Skeletal muscle satellite cell (primary cell): ENCODE measurements around the gene UNC79. TPM values are rescaled to one million over a fixed set of nuclear protein-coding genes. Genes with fewer than 3 reads are reported as not detected.
"Not testable (repeated sequence)": the region's sequence is repeated elsewhere in the genome, so short reads cannot be mapped to it uniquely, and the experiment has no call there.

ENCODE experiments used
- H3K27me3 ChIP-seq: 2 replicates; pipeline ENCODE4 v1.7.0; 2013; ENCODE audit warnings: low read length; ENCODE audit not compliant: control insufficient read depth, insufficient read depth
- H3K36me3 ChIP-seq: 2 replicates; pipeline ENCODE4 v1.7.0; 2013; ENCODE audit warnings: mild to moderate bottlenecking, control low read depth, low read length; ENCODE audit not compliant: insufficient read depth
- H3K4me1 ChIP-seq: 2 replicates; pipeline ENCODE4 v1.7.0; 2013; ENCODE audit warnings: low read length; ENCODE audit not compliant: control insufficient read depth, insufficient read depth
- H3K4me2 ChIP-seq: 2 replicates; pipeline ENCODE4 v1.7.0; 2013; ENCODE audit warnings: mild to moderate bottlenecking, low read length
- H3K4me3 ChIP-seq: 2 replicates; pipeline ENCODE4 v1.7.0; 2013; ENCODE audit warnings: low read length
- H3K9ac ChIP-seq: 2 replicates; pipeline ENCODE4 v1.7.0; 2013; ENCODE audit warnings: mild to moderate bottlenecking, low read depth, low read length, moderate library complexity
- H3K9me3 ChIP-seq: replicated peaks from 2 replicates; pipeline ENCODE4 v1.7.0; 2013; ENCODE audit warnings: mild to moderate bottlenecking, control low read depth, low read length
- total RNA-seq: library from RNA; depleted of rRNA; stranded (reverse); fragments of >200 nt; gene quantifications from 2 replicates; pipeline ENCODE4 v1.2.3, GENCODE V29; 2012; rRNA removed

The UNC79 gene
- total RNA-seq = under 0.01 TPM in 2 replicates

- no peaks in the 10 kb centered on the region for H3K4me1 ChIP-seq
- H3K9ac ChIP-seq = no peak within 1 kb of the TSS
- peaks cover 9% of the 10 kb centered on the region for H3K27me3 ChIP-seq
- H3K4me3 ChIP-seq = no peak within 1 kb of the TSS
- no peaks in the 10 kb centered on the region for H3K9me3 ChIP-seq
- H3K36me3 ChIP-seq = no peaks in the 10 kb centered on the region
- peak within 1 kb of the TSS; percentile 64 for H3K4me2 ChIP-seq
Measured at GRCh38 chr14:93430315-93431035, at the start of gene UNC79. Gene UNC79 (plus strand): TSS chr14:93430939. CDS start chr14:93431030, 91 bp downstream.

DNA sequence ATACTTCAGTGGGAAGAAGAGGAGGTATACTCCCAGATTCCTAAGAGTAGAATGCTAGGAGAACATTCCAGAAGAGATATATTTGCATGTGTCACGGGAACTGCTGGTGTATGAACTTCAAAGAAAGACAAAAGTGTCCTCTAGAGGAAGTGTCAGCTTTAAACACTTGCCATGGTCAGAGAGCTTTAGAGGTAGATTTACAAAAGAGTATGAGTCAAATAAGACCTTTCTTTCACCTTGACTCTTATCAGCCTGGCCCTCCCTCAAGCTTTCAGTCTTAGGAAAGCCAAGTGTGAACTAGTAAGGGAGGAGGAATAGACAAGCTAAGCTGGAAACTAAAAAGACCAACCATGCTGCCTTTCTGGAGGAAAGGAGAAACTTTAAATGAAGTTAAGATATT is 49.1 kb upstream of the UNC79 start:
- Histone ChIP-seq H3K36me3 (no peaks in the 10 kb centered on the region), H3K9me3 (no peaks in the 10 kb centered on the region), H3K9ac (no peak overlapping the region), H3K27me3 (peaks cover 2% of the 10 kb centered on the region), H3K4me2 (no peak overlapping the region), H3K4me3 (no peak overlapping the region), H3K4me1 (no peaks in the 10 kb centered on the region)

DNA sequence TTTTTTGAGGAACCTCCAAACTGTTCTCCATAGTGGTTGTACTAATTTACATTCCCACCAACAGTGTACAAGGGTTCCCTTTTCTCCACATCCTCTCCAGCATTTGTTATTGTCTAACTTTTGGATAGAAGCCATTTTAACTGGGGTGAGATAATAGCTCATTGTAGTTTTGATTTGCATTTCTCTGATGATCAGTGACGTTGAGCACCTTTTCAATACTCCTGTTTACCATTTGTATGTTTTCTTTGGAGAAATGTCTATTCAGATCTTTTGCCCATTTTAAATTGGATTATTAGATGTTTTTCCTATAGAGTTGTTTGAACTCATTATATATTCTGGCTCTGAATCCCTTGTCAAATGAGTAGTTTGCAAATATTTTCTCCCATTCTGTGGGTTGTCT is 46.5 kb upstream of the UNC79 start:
- H3K4me3 ChIP-seq, H3K9me3 ChIP-seq, H3K27me3 ChIP-seq, H3K36me3 ChIP-seq, H3K4me2 ChIP-seq, H3K4me1 ChIP-seq, H3K9ac ChIP-seq: not testable (repeated sequence)

GRCh38 chr14:93395231-93395630 is 35.5 kb upstream of the UNC79 start:
- H3K9me3 ChIP-seq = no peaks in the 10 kb centered on the region
- H3K4me3 ChIP-seq = no peak overlapping the region
- H3K4me1 ChIP-seq = no peaks in the 10 kb centered on the region
- no peak overlapping the region for H3K4me2 ChIP-seq
- no peak overlapping the region for H3K9ac ChIP-seq
- H3K36me3 ChIP-seq = no peaks in the 10 kb centered on the region
- H3K27me3 ChIP-seq = no peaks in the 10 kb centered on the region

GRCh38 chr14:93396456-93396855 is 34.3 kb upstream of the UNC79 start:
- Histone ChIP-seq H3K9ac (no peak overlapping the region), H3K4me2 (no peak overlapping the region), H3K27me3 (no peaks in the 10 kb centered on the region), H3K4me1 (no peaks in the 10 kb centered on the region), H3K36me3 (no peaks in the 10 kb centered on the region), H3K9me3 (no peaks in the 10 kb centered on the region), H3K4me3 (no peak overlapping the region)

- no peaks in the 10 kb centered on the region for H3K4me1 ChIP-seq
- H3K27me3 ChIP-seq = no peaks in the 10 kb centered on the region
- no peak overlapping the region for H3K4me2 ChIP-seq
- H3K36me3 ChIP-seq = no peaks in the 10 kb centered on the region
- no peak overlapping the region for H3K4me3 ChIP-seq
- no peaks in the 10 kb centered on the region for H3K9me3 ChIP-seq
- no peak overlapping the region for H3K9ac ChIP-seq
Measured at GRCh38 chr14:93398491-93398890, 32.2 kb upstream of the UNC79 start.

- Histone ChIP-seq H3K9ac (no peak overlapping the region), H3K36me3 (no peaks in the 10 kb centered on the region), H3K4me2 (no peak overlapping the region), H3K27me3 (no peaks in the 10 kb centered on the region), H3K4me3 (no peak overlapping the region), H3K9me3 (no peaks in the 10 kb centered on the region), H3K4me1 (no peaks in the 10 kb centered on the region)
Measured at GRCh38 chr14:93402951-93403350, 27.8 kb upstream of the UNC79 start.

GRCh38 chr14:93410021-93410420 is 20.7 kb upstream of the UNC79 start:
- H3K4me1 ChIP-seq = no peaks in the 10 kb centered on the region
- H3K36me3 ChIP-seq = no peaks in the 10 kb centered on the region
- H3K9ac ChIP-seq = no peak overlapping the region
- no peaks in the 10 kb centered on the region for H3K9me3 ChIP-seq
- H3K27me3 ChIP-seq = no peaks in the 10 kb centered on the region
- H3K4me3 ChIP-seq = no peak overlapping the region
- H3K4me2 ChIP-seq = no peak overlapping the region

DNA sequence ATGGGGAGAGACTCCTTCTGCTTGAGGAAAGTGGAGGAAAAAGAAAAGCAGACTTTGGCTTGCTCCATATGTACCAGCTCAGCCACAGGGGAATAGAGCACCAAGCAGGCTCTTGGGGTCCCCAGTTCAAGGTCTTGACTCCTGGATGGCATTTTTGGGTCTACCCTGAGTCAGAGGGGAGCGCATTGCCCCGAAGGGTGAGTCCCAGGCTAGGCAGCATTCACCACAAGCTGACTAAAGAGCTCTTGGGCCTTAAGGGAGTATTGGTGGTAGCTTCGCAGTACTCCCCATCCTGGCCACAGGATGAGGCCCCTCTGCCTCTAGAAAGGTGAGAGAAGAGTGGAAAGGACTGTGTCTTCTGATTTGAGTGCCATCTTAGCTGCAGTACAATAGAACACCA is 19.8 kb upstream of the UNC79 start:
- Histone ChIP-seq H3K4me2 (no peak overlapping the region), H3K9ac (no peak overlapping the region), H3K36me3 (no peaks in the 10 kb centered on the region), H3K9me3 (no peaks in the 10 kb centered on the region), H3K4me1 (no peaks in the 10 kb centered on the region), H3K4me3 (no peak overlapping the region), H3K27me3 (no peaks in the 10 kb centered on the region)

DNA sequence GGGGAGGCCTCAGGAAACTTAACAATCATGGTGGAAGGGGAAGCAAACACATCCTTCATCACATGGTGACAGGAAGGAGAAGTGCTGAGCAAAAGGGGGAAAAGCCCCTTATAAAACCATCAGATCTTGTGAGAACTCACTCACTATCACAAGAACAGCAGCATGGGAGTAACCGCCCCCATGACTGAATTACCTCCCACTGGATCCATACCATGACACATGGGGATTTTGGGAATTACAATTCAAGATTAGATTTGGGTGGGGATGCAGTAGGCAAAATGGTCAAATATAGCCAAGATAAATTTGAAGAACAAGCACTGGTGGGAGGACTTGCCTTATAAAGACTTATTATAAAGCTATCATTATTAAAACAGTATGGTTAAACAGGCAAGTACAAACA is 5.6 kb upstream of the UNC79 start:
- not testable (repeated sequence) for H3K4me2 ChIP-seq, H3K4me1 ChIP-seq, H3K4me3 ChIP-seq, H3K36me3 ChIP-seq, H3K9ac ChIP-seq, H3K9me3 ChIP-seq, H3K27me3 ChIP-seq

GRCh38 chr14:93426750-93427149 is 4.0 kb upstream of the UNC79 start:
- H3K9ac ChIP-seq = no peak overlapping the region
- no peak overlapping the region for H3K4me2 ChIP-seq
- peaks cover 9% of the 10 kb centered on the region for H3K27me3 ChIP-seq
- H3K4me1 ChIP-seq = no peaks in the 10 kb centered on the region
- no peaks in the 10 kb centered on the region for H3K9me3 ChIP-seq
- no peak overlapping the region for H3K4me3 ChIP-seq
- H3K36me3 ChIP-seq = no peaks in the 10 kb centered on the region

DNA sequence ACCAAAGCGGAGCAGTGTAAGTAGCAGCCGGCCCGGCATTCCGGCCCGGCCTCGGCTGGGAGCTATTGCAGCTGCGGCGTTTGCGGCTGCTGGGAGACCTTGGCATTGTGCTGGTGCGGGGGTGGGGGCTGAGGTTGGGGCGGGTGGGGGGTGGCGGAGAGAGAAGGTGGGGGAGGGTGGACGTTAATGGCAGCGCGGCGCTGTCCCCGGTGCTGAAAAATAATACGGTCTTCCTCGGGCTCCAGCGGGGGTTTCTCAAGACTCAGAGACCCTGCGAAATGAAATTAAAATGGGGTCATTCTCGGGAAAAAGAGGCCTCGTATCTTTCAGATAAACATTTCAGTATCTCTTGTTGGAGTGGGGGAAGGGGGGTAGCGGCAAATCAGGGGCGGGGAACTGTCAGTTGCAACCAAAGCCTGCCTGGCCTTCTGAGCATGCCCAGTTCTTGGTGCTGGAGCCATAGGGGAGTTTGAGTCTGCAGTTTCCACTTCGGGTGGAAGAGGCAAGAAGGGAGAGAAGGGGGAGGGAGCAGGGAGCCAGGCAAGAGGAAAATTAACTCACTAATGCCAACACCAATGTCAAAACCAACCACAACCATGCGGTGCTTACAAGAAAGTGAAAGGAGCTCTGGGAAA is 414 bp downstream of the UNC79 start:
- no peak overlapping the region for H3K9ac ChIP-seq
- peaks cover 9% of the 10 kb centered on the region for H3K27me3 ChIP-seq
- H3K4me3 ChIP-seq = no peak overlapping the region
- H3K9me3 ChIP-seq = no peaks in the 10 kb centered on the region
- no peaks in the 10 kb centered on the region for H3K36me3 ChIP-seq
- no peaks in the 10 kb centered on the region for H3K4me1 ChIP-seq
- H3K4me2 ChIP-seq = peak overlapping the region; percentile 47
